SW 1271 (cell line): Measurements from ENCODE around the gene NSA2.
"Not testable (repeated sequence)": the region's sequence is repeated elsewhere in the genome, so short reads cannot be mapped to it uniquely, and the experiment has no call there.

ENCODE experiments used
- DNase-seq, 2 experiments: peaks; one replicate each; lab custom pipeline; 2025; lab: John Stamatoyannopoulos, UW

Gene NSA2

DNA sequence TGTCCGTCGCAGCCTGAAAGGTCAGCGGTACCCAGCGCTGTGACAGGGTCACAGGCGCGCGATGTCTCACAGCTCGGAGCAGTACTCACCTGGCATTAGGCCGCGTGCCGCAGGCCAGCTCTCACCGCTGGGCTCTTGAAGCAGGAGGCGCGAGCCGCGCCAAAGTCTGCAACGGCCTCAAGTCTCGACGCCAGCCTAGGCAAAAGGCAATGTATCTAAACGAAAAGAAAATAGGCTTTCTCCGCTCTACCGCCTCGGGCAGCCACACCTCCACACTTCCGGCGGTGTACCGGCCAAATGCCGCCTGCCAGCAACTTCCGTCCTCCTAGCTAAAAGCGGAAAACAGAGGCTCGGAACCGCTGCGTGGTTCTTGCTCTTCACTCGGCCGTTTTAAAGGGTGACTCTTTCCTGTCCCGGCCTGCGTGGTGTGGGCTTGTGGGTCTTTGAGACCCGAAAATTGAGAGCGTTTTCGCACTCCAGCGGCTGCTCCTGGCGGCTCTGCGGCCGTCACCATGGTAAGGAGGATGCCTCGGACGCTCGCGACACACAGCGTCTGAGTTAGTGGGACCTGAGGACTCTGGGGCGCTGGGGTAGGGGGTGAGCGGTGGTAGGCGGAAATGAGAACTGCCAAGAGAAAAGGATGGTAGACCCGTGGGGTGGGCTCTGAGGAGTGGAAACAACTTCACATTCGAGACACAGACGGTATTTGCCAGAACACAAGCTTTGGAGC lies at the start of gene NSA2, which contains the start of gene GFM2:
Gene NSA2, plus strand, starts transcription at position 401 of the 730 bp plus-strand sequence. Its CDS starts 112 bp downstream, at position 513.
Gene GFM2, minus strand, starts transcription at position 269 of the 730 bp plus-strand sequence. CDS start 3,375 bp downstream, outside the sequence.
- peak; percentile 88 to 95 for DNase-seq

DNA sequence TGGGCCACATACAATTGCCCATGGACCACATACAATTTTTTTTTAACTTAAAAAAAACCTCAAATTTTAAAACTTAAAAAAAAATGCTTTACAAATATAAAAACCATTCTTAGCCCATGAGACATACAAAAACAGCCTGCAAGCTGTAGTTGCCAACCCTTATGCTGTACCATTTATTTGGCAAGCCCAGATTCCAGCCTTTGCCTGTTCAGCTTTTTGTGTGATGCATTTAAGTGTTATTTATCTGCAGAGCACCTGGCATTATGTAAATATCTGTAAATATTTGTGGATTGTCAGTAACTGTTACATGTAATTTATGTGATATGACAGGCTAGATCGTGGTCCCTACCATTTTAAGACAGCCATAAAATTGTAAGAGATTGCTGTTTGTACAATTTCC lies 49.5 kb upstream of the NSA2 start:
- no peak for DNase-seq

DNA sequence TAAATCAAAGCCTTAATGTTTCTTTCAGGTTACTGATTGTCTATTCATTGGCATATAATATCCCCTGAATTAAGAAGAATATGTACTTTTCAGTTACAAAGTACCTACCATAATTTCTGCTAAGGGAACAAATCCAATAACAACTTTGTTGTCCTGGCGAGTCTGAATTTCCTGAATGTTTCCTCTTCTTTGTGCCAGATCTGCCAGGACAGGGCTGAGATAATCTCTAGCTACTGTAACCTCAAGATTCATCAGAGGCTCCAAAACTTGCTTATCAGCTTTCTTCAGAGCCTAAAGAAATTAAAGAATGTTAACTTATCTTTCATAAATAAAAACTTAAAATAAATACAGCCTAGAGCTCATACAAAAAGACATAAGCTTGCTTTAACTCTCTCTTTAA lies 44.8 kb upstream of the NSA2 start:
- DNase-seq, result no peak

DNA sequence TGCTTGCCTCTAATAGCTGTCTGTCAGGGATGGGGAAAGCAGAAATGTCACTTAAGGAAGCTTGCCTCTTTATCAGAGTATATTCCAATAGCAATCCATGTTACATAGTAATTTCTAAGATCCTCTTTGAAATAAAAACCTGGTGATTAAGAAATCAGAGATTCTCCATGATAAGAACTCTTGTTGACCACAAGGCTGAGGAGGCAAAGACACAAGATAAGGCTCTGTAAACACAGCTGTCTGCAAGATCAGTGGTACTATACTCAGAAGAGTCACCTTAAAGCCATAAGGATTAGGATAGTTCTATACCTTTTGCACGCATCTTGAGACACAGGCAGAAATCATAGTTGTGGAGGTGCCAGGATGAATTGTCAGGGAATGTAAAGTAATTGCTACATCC lies 41.7 kb upstream of the NSA2 start:
- no peak for DNase-seq

DNA sequence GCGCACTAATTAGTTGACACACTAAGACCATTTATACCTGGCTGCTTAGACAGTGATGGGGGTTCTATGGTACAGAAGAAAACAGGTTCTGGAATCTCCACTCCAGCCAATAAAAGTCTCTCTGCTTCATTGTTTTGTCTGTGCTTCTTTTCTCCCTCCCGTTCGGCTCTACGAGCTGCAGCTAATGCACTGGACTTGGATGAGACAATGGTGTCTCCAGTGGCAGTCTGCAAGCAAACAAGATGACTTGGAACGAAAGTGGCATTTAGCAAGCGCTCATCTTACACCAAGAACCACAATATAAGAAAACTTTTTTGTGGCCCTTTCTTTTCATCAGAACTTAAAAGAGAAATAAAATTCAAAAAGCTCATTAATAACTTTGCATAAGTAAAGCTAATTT lies 30.3 kb upstream of the NSA2 start:
- no peak for DNase-seq

DNA sequence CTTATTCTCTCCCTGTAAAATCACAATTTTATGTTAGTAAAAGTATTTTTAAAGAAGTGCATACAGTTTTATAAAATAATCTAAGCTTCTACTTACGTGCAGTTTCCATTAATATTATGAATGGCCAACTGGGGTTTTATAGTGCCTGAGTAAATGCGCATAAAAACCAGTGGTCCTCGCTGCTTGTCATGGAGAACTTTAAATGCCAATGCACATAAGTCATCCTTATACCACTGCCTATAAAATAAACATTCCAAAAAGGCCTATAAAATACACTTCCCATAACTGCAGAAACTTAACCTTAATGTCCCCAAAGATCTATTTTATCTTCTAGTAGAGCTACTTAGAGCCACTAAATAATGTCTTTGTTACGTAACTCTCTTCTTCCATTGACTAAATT lies 28.6 kb upstream of the NSA2 start:
- no peak for DNase-seq

DNA sequence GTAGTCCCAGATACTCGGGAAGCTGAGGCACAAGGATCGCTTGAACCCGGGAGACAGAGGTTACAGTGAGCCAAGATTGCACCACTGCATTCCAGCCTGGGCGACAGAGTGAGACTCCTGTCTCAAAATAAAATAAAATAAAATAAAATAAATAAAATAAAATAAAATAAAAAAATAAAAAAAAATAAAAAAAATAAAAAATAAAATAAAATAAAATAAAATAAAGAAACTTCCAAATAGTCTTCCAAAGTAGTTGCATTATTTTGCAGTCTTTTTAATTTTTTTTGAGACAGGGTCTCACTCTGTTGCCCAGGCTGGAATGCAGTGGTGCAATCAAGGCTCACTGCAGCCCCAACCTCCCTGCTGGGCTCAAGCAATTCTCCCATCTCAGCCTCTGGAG lies 18.3 kb upstream of the NSA2 start:
- DNase-seq, result not testable (repeated sequence)

DNA sequence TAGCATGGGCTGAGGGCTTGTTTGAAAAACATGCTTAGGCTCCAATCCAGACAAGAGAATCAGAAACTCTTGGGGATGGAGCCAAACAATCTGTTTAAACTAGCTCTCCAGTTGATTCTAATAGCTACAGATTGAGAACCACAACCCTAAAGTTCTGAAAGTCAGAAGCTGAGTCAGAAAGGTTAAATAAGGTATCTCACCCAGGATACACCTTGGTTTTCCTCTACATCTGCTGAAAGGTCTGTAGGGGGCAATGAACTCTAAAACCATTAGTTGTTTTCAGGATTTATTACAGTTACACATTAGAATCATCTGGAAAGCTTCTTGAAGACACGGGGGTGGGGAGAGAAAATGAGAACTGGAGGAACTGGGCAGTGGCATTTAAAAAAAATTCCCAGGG lies 5.8 kb upstream of the NSA2 start:
- peak in 1 of 2 experiments; percentile 45 for DNase-seq

DNA sequence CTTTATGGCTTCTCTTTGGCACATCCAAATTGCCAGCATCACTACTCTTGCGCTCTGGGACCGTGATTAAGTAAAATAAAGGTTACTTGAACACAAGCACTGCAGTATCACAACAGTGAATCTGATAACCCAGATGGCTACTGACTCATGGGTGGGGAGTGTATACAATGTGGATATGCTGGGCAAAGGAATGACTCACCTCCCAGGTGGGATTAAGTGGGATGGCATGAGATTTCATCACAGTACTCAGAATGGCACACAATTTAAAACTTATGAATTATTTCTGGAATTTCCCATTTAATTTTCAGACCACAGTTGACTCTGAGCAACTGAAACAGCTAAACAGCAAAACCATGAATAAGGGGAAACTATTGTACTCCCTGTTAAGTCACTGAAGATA lies 4.5 kb upstream of the NSA2 start:
- DNase-seq, result peak; percentile 95 to 98

DNA sequence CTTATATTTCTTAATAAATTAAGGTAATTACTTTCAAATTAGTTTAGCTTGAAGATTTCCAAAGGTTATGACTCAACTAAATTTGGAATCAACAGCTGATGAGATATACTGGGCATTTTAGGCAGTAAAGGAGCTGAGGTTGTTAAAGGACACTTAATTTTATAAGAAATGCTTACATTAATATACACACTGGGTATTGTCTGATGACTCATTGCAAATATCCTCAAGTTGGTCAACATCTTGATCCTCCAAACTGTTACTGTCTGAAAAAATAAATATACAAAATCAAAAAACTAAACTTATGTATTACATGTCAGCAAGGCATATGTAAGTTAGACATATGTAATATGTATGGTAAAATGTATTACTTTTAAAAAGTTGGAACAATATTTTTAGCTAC lies 3.5 kb upstream of the NSA2 start:
- DNase-seq, result no peak

DNA sequence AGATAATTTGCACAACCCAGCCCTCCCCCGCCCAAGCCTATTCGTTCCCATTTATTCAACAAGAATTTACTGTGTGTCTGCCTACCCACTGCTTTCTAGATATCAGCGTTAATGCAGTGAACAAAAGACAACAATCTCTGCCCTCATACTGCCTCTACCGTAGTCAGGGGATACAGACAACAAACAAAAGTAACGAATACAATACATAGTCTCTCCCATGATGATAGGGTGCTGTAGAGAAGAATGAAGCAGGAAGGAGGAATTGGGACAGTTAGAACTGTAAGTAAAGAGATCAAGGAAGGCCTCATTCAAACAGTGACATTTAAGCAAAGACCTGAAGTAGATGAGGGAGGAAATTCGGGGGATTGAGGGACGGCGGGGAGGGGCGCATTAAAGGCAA lies 1.8 kb upstream of the NSA2 start:
- DNase-seq, result peak; percentile 28 to 66

DNA sequence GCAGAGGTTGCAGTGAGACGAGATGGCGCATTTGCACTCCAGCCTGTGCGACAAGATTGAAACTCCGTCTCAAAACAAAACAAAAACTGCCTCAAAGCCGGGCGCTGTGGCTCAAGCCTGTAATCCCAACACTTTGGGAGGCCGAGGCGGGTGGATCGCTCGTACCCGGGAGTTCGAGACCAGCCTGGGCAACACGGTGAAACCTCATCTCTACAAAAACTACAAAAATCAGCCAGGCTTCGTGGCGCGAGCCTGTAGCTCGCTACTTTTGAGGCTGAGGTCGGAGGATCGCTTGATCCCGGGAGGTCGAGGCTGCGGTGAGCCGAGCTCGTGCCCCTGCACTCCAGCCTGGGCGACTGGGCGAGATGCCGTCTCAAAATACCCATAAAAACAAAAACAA lies 1.1 kb upstream of the NSA2 start:
- DNase-seq, result no peak

DNA sequence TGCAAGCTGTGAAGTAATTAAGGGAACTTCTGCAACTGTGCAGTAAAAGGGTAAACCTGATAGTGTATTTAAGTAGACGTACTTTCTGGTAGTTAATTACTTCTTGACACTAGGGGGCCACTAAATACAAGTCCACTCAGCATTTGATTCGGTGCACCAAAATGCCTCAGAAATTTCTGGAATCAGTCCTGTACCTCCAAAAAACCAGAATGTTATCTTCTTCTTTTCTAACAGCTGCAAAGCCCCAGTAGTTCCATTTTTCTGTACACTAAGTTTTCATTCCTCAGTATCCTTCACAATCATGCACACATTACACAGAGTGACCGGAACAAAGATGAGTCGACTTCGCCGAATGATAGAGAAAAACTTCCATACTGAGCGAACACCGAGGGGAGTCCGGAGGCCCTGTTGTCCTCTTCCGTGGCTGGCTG lies 616 bp upstream of the NSA2 start:
- DNase-seq, result peak; percentile 50 to 86

DNA sequence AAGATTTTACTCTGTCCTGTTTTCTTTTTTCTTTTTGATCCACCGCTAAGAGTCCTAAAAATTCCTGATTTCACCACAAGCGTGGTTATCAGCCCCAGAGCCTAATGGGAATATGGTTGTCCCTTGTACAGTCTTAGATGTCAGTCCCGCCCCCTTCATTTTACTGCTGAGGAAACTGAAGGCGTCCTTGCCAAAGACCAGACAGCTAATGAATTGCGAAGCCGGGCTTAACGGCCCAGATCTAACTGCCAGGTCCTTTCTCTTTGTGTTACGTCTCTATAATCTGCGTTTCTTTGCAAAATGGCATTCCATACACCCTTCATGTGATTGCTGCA lies 497 bp downstream of the NSA2 start:
- DNase-seq, result peak in 1 of 2 experiments; percentile 73

DNA sequence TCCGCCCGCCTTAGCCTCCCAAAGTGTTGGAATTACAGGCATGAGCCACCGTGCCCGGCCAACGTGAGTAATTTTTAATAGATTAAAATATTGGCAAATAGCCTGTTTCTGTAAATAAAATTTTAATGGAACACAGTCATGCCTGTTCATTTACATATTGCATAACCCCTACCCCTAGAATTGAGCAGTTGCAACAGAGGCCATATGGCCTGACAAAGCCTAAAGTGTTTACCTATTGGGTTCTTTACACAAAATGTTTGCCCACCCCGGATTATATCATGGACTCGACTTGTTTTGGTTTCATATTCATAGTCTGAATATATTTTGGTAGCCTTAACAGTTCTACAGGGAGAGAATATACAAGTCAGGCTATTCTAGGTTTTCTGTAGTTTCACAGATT lies 5.3 kb downstream of the NSA2 start:
- DNase-seq, result no peak

DNA sequence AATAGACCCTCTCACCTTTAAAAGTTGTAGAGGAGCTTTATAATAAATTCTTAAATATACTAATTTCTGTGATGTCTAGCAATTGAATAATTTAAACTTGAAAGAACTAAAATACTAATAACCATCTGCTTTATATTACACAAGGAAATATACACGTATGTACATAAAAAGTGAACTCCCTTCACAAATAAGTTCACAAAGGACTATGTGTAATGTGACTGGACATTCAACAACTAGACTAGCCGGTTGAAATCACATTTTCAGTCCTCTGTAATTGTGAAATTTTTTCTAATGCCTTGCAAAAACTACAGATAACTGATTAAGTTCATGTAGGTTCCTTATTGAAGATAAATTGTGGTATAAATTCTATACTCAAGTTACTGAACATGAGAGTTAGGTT lies 11.6 kb downstream of the NSA2 start:
- no peak for DNase-seq

DNA sequence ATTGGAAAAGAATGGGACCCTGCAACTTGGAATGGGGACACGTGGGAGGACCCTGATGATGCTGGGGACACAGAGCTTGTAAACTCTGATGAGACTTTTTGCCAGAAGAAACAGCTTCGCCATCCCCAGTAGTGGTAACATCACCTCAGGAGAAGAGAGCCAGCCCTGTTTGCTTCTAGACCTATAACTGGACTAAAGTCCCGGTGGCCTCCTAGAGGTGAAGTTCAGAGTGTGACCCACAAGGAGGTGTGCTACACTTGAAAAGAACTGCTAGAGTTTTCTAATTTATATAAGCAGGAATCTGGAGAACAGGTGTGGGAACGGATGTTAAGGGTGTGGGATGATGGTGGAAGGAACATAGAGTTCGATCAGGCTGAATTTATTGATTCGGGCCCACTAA lies 19.8 kb downstream of the NSA2 start:
- no peak for DNase-seq

DNA sequence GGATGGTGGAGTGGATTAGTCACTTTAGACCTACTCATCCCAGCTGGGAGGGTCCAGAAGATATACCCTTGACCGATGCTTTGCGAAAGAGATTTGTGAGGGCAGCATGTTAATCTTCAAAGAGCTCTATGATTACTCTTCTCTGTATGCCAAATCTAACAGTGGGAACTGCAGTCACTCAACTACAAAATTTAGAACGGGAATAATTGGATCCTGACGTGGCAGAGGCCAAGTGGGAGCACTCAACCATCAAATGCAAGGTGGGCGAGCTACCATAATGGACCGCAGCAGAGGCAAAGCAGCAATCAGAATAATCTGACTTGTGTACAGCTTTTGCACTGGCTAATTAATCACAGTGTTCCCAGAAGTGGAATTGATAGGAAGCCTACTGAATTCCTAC lies 20.4 kb downstream of the NSA2 start:
- DNase-seq, result no peak

DNA sequence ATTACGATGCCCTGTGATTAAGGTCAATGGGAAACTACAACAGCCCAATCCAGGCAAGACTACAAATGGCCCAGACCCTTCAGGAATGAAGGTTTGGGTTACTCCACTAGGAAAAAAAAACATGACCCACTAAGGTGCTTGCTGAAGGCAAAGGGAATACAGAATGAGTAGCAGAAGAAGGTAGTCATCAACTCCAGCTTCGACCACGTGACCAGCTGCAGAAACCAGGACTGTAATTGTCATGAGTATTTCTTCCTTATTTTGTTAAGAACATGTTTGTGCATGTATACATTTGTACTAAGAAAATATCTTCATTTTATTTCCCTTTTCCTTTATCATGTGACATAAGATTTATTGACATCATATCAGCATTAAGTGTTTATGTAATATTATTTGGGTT lies 24.6 kb downstream of the NSA2 start:
- DNase-seq, result not testable (repeated sequence)

DNA sequence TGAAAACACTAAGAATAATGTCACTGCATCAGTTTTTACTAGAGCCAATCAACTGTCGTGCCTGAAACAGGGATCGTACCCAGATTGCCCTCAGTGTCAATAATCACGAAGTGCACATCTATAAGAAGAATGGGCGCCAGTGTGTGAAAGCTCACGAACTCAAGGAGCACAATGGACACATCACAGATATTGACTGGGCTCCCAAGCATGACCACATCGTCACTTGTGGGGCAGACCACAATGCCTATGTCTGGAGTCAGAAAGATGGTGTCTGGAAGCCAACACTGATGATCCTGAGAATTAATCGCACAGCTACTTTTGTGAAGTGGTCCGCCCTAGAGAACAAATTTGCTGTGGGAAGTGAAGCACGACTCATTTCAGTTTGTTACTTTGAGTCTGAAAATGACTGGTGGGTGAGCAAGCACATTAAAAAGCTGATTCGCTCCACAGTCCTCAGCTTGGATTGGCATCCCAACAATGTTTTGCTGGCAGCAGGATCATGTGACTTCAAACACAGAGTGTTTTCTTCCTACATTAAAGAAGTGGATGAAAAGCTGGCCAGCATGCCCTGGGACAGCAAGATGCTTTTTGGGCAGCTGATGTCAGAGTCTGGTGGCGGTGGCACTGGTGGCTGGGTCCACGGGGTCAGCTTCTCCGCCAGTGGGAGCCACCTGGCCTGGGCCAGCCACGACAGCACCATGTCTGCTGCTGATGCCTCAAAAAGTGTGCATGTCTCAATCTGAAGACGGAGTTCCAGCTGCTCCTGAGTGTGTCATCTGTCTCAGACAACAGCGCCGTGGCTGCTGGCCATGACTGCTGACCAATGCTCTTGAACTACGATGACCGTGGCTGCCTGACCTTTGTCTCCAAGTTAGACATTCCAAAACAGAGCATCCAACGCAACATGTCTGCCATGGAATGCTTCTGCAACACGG lies 32.2 kb downstream of the NSA2 start:
- DNase-seq, result no peak

DNA sequence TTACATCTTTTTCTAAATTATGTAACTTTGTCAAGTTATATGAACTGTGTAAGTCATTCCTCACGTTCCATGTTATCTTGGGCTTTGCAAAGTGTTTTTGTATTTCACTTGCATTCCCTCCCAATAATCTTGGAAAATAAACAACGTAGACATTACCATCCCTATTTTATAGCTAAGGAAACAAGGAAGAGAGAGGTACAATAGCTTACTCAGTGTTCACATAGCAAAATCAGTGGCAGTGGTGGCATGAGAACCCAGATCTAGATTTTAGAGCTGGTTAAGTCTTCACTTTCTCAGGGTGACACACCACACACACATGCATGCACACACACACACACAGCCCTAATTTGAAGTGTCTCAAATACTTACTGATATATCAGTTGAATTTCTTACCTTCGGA lies 34.1 kb downstream of the NSA2 start:
- DNase-seq, result no peak

DNA sequence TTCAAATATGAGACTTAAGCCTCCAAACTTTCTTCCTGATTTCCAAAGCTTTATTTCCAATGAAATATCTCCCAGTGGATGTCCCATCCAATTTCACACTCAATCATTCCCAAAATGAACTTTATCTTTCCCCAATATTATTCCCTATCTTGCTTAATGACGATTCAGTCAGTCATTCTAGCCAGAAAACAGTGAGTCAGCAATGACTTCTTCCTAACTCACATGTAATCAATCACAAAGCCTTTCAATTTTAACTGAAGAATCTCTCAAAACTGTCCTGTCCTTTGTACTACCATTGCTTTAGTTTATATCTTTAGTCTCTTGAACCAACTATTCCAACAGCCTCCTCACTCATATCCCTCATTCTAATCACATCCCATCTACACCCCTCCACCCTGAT lies 34.9 kb downstream of the NSA2 start:
- no peak for DNase-seq

DNA sequence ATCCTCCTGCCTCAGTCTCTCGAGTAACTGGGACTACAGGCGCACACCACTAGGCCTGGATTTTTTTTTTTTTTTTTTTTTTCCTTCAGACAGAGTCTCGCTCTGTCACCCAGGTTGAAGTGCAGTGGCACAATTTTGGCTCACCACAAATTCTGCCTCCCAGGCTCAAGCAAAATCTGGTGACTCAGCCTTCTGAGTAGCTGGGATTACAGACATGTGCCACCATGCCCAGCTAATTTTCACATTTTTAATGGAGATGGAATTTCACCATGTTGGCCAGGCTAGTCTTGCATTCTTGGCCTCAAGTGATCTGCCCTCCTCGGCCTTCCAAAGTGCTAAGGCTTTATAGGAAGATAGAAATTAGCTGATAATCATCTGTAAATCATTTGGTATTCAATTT lies 43.9 kb downstream of the NSA2 start:
- DNase-seq, result no peak
